ENCODE measurements around the gene ARMC10. TPM values are rescaled to one million over a fixed set of nuclear protein-coding genes. Genes with fewer than 3 reads are reported as not detected.

ARMC10 gene
- total and polyA plus RNA-seq, 2 donors (not counting 3 experiments of a cell fraction or from before 2014, with no cell fraction given) = 16.6 to 39.2 TPM

DNA sequence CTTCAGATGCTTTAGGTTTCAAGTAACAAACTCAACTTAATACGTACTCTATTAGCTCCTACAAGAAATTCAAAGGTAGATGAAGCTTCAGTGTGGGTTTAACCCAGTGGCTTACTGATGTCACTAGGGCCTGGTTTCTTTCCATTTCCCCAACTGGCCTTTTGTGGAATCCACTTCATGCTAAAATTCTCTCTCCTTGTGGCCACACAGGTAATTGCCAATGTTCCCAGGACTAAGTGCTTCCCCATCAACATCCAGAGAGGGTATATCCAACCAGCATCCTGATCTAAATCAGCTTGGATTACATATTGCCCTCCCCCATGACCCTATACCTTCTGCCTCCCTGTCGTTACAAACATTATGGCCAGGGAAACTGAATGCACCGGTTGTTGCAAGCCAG, 11.0 kb upstream of the ARMC10 start:
- no peak for DNase-seq (ENCODE audit: low read depth, low spot score)
- H3K79me2 ChIP-seq (ENCODE audit: control insufficient read depth, insufficient read depth, low read length) = no peaks in the 10 kb centered on the region
- TF ChIP-seq MYC (IDR thresholded peaks at IDR 0.05; ENCODE audit: low read depth, low read length) (no peak), POLR2A (IDR thresholded peaks at IDR 0.05; ENCODE audit: low read depth, low read length) (no peak), POLR2AphosphoS5 (IDR thresholded peaks at IDR 0.05; ENCODE audit: insufficient read depth, low read depth, low read length) (no peak), GATA2 (IDR thresholded peaks at IDR 0.05; ENCODE audit: insufficient read depth, insufficient read length, low read depth, low read length) (no peak), EZH2 (IDR thresholded peaks at IDR 0.05; ENCODE audit: borderline replicate concordance, low read depth, low read length, severe bottlenecking) (no peak), JUN (IDR thresholded peaks at IDR 0.05; ENCODE audit: borderline replicate concordance, insufficient read depth, insufficient read length, low read depth) (no peak), FOS (IDR thresholded peaks at IDR 0.05; ENCODE audit: borderline replicate concordance, insufficient read depth, low read length) (no peak)
- TF ChIP-seq, protein P1, sequence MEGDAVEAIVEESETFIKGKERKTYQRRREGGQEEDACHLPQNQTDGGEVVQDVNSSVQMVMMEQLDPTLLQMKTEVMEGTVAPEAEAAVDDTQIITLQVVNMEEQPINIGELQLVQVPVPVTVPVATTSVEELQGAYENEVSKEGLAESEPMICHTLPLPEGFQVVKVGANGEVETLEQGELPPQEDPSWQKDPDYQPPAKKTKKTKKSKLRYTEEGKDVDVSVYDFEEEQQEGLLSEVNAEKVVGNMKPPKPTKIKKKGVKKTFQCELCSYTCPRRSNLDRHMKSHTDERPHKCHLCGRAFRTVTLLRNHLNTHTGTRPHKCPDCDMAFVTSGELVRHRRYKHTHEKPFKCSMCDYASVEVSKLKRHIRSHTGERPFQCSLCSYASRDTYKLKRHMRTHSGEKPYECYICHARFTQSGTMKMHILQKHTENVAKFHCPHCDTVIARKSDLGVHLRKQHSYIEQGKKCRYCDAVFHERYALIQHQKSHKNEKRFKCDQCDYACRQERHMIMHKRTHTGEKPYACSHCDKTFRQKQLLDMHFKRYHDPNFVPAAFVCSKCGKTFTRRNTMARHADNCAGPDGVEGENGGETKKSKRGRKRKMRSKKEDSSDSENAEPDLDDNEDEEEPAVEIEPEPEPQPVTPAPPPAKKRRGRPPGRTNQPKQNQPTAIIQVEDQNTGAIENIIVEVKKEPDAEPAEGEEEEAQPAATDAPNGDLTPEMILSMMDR (IDR thresholded peaks at IDR 0.05; ENCODE audit: extremely low read depth in 1 of 2, insufficient read depth in 1 of 2, low read depth in 1 of 2, low read length in 2 of 2) = no peak
- TF ChIP-seq, protein P2, sequence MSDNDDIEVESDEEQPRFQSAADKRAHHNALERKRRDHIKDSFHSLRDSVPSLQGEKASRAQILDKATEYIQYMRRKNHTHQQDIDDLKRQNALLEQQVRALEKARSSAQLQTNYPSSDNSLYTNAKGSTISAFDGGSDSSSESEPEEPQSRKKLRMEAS (IDR thresholded peaks at IDR 0.05; ENCODE audit: insufficient read depth, insufficient read length) = no peak
- no TSS peak for BruUV-seq (replicated peaks)
- CTCF ChIA-PET = no interaction called here
- H3K4me2 ChIP-seq (ENCODE audit: insufficient read depth, low read length) = no peak overlapping the region
- no peaks in the 10 kb centered on the region for H3K36me3 ChIP-seq (ENCODE audit: control insufficient read depth in 2 of 2, extremely low read depth in 1 of 2, insufficient read depth in 2 of 2, low read length in 2 of 2)
- H4K20me1 ChIP-seq (replicated peaks; ENCODE audit: control insufficient read depth, extremely low read depth, insufficient read depth, low read length) = no peaks in the 10 kb centered on the region
- H3K9me1 ChIP-seq (replicated peaks; ENCODE audit: control insufficient read depth, extremely low read depth, insufficient read depth, low read length) = no peaks in the 10 kb centered on the region
- FAIRE-seq = no peak
- H3K27ac ChIP-seq (ENCODE audit: insufficient read depth, low read depth, low read length) = no peak overlapping the region
- H3K9me3 ChIP-seq (replicated peaks; ENCODE audit: control insufficient read depth, insufficient read depth, low read length) = no peaks in the 10 kb centered on the region
- no peak overlapping the region for H3K4me3 ChIP-seq (replicated peaks in 1 of 3; ENCODE audit: insufficient read depth in 1 of 3, low read depth in 1 of 3, low read length in 3 of 3)
- POLR2A ChIA-PET = no interaction called here
- intact Hi-C loops (cut with micrococcal nuclease) (loop anchor here (2.0 to 5.0 kb wide), 2 partner anchors 92 to 305 kb away; no protein-coding TSS in a partner anchor), dilution Hi-C loops (cut with MboI; ENCODE audit: extremely low pct_ligation_motif_present, low sequenced_read_pairs) (no loop called here)
- no peak overlapping the region for H3K9ac ChIP-seq (replicated peaks; ENCODE audit: extremely low read depth, insufficient read depth, low read length)
- H3K4me1 ChIP-seq (ENCODE audit: control insufficient read depth, extremely low read depth, insufficient read depth, low read length) = peaks cover 8% of the 10 kb centered on the region
- H3K27me3 ChIP-seq (ENCODE audit: control insufficient read depth in 2 of 2, insufficient read depth in 2 of 2, low read length in 2 of 2) = no peaks in the 10 kb centered on the region
- no peak overlapping the region for H2AFZ ChIP-seq (ENCODE audit: low read depth, low read length)

All from endothelial cell of umbilical vein (primary cell).